Neuronal stem cell (in vitro differentiated cells): ENCODE results near the gene MTERF1. TPM values are rescaled to one million over a fixed set of nuclear protein-coding genes. Genes with fewer than 3 reads are reported as not detected.

ENCODE experiments used
- DNase-seq: peaks from one replicate; pipeline ENCODE4 v3.0.0-alpha.2; 2013; ENCODE audit warnings: low spot score
- H2AFZ ChIP-seq: one replicate; pipeline ENCODE4 v1.6.1; 2013; ENCODE audit warnings: mild to moderate bottlenecking, low read length, inconsistent platforms
- H2AK5ac ChIP-seq: 2 replicates; pipeline ENCODE4 v1.6.1; 2013; ENCODE audit warnings: low read depth, mild to moderate bottlenecking, inconsistent platforms, low read length, moderate library complexity, mixed read lengths
- H2BK120ac ChIP-seq: 2 replicates; pipeline ENCODE4 v1.6.1; 2013; ENCODE audit warnings: low read depth, mild to moderate bottlenecking, inconsistent platforms, low read length, moderate library complexity, mixed read lengths
- H2BK12ac ChIP-seq: one replicate; pipeline ENCODE4 v1.6.1; 2013; ENCODE audit warnings: low read length, inconsistent platforms
- H2BK15ac ChIP-seq: 2 replicates; pipeline ENCODE4 v1.6.1; 2013; ENCODE audit warnings: mild to moderate bottlenecking, low read length, inconsistent platforms, mixed read lengths
- H2BK5ac ChIP-seq: one replicate; pipeline ENCODE4 v1.6.1; 2013; ENCODE audit warnings: inconsistent platforms, mild to moderate bottlenecking, low read length, moderate library complexity
- H3K14ac ChIP-seq: one replicate; pipeline ENCODE4 v1.6.1; 2013; ENCODE audit warnings: low read length, inconsistent platforms
- H3K18ac ChIP-seq: 2 replicates; pipeline ENCODE4 v1.6.1; 2013; ENCODE audit warnings: low read length, inconsistent platforms
- H3K23ac ChIP-seq: 2 replicates; pipeline ENCODE4 v1.6.1; 2013; ENCODE audit warnings: low read depth, mild to moderate bottlenecking, mixed read lengths, low read length, inconsistent platforms; ENCODE audit not compliant: poor library complexity
- H3K27ac ChIP-seq: replicated peaks from 3 replicates; pipeline ENCODE4 v1.5.1; 2013; ENCODE audit warnings: low read length, inconsistent platforms
- H3K27me3 ChIP-seq, 3 experiments: 2 replicates each; pipeline ENCODE4 v1.6.1; 2013; ENCODE audit warnings: low read length in 3 of 3, mild to moderate bottlenecking in 2 of 3, inconsistent platforms in 1 of 3, low read depth in 1 of 3, mixed read lengths in 1 of 3, moderate library complexity in 1 of 3; ENCODE audit not compliant: control insufficient read depth in 3 of 3, insufficient read depth in 3 of 3
- H3K36me3 ChIP-seq, 2 donors: replicated peaks in 1 of 2; 2 replicates each; pipeline ENCODE4 v1.6.1; 2013; ENCODE audit warnings: low read length in 2 of 2; ENCODE audit not compliant: control insufficient read depth in 2 of 2, insufficient read depth in 2 of 2
- H3K4ac ChIP-seq: 2 replicates; pipeline ENCODE4 v1.6.1; 2013; ENCODE audit warnings: inconsistent platforms, mild to moderate bottlenecking, low read length, moderate library complexity
- H3K4me1 ChIP-seq, 2 donors: 1 replicate in 1 of 2; 2 replicates in 1 of 2; pipeline ENCODE4 v1.6.1; 2013; ENCODE audit warnings: low read length in 2 of 2, low read depth in 1 of 2; ENCODE audit not compliant: control insufficient read depth in 2 of 2, insufficient read depth in 1 of 2
- H3K4me2 ChIP-seq: one replicate; pipeline ENCODE4 v1.6.1; 2013; ENCODE audit warnings: mild to moderate bottlenecking, low read length, inconsistent platforms; ENCODE audit not compliant: insufficient read depth, poor library complexity, severe bottlenecking
- H3K4me3 ChIP-seq, 2 donors: 2 replicates each; pipeline ENCODE4 v1.5.1; 2013; ENCODE audit warnings: low read length in 2 of 2, mild to moderate bottlenecking in 2 of 2, inconsistent platforms in 1 of 2, moderate library complexity in 1 of 2
- H3K79me1 ChIP-seq: one replicate; pipeline ENCODE4 v1.6.1; 2013; ENCODE audit warnings: low read depth, mild to moderate bottlenecking, inconsistent platforms, low read length, moderate library complexity
- H3K9ac ChIP-seq: one replicate; pipeline ENCODE4 v1.6.1; 2013; ENCODE audit warnings: mild to moderate bottlenecking, low read depth, low read length, inconsistent platforms; ENCODE audit not compliant: poor library complexity
- H3K9me3 ChIP-seq, 2 donors: replicated peaks in 1 of 2; 2 replicates each; pipeline versions ENCODE3 to v1.6.1; 2013; ENCODE audit warnings: low read length in 2 of 2, mild to moderate bottlenecking in 2 of 2, inconsistent platforms in 1 of 2, low read depth in 1 of 2, mixed read lengths in 1 of 2, moderate library complexity in 1 of 2; ENCODE audit not compliant: control insufficient read depth in 2 of 2, insufficient read depth in 1 of 2
- H4K8ac ChIP-seq: one replicate; pipeline ENCODE4 v1.6.1; 2013; ENCODE audit warnings: low read depth, mild to moderate bottlenecking, inconsistent platforms, low read length, moderate library complexity
- H4K91ac ChIP-seq: one replicate; pipeline ENCODE4 v1.6.1; 2013; ENCODE audit warnings: low read length, low read depth, mild to moderate bottlenecking, inconsistent platforms; ENCODE audit not compliant: poor library complexity
- WGBS, 2 donors: extraction: QIAGEN DNeasy Blood & Tissue Kit; methylation state at CpG; one replicate each; pipeline ENCODE4 v1.1.7; 2013; ENCODE audit warnings: missing lambda C conversion rate in 2 of 2, mixed read lengths in 1 of 2; ENCODE audit not compliant: insufficient read length in 2 of 2, insufficient replicate concordance in 1 of 2; ENCODE audit errors: extremely low coverage in 2 of 2; 5-methylcytosine and 5-hydroxymethylcytosine counted together
- polyA plus RNA-seq, 2 experiments: library from polyadenylated mRNA; stranded (reverse); fragments of 200-250 nt; gene quantifications; one replicate each; pipeline ENCODE4 v1.2.3, GENCODE V29; 2013

MTERF1 gene, protein sequence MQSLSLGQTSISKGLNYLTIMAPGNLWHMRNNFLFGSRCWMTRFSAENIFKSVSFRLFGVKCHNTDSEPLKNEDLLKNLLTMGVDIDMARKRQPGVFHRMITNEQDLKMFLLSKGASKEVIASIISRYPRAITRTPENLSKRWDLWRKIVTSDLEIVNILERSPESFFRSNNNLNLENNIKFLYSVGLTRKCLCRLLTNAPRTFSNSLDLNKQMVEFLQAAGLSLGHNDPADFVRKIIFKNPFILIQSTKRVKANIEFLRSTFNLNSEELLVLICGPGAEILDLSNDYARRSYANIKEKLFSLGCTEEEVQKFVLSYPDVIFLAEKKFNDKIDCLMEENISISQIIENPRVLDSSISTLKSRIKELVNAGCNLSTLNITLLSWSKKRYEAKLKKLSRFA
- polyA plus RNA-seq (2013, experiment 1 of 2), result 8.7 TPM
- 8.2 TPM for polyA plus RNA-seq (2013, experiment 2 of 2)

DNA sequence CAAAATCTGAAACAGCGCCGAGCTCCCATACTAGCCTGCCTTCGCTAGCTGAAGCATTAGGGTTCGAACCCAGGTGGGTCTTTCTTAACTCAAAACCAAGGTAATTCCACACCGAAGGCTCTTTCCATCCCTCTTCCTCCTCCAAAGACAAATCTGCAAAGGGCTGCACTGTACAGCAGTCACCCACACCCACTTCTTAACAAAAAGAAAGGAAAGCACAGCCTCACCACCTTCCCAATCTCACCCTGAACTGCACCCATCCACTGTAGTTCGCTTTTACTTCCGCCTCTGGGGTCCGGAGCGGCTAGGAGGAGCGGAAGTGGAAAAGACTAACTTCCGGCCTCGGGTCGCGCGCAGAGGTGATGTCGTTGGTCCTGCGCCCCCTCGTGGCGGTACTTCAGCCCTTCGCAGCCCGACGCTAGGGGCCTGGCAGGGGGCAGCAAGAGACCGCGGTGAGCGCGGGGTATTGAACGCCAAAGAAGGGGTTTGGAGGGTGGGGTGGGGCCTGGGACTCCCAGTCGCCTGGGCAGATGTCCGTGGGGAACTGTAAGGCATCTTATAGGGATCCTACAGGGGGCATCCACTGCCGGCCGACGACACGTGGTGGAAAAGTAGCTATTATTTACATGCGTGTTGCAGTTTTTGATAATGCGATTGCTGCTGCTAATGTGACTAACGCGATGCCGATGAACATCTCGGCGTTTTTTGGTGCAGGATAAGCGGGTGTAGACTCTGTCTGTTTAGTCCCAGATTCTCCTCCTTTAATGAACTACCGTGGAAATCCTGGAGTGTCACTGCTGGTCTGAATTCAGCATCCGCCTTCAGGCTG lies at the start of gene MTERF1:
MTERF1 (minus strand) TSS at position 290 of the 829 bp plus-strand sequence. CDS start 619 bp downstream, outside the sequence.
- Histone ChIP-seq H3K27ac (no peak within 1 kb of the TSS), H4K8ac (no peak within 1 kb of the TSS), H2AFZ (peak within 1 kb of the TSS; percentile 93), H3K36me3 (peaks cover 1 to 33% of the 10 kb centered on the region in 2 donors), H3K27me3 (peaks cover 0 to under 1% (median 0%) of the 10 kb centered on the region in 3 experiments), H3K4ac (no peak within 1 kb of the TSS), H3K9me3 (peaks cover 0 to 7% of the 10 kb centered on the region in 2 donors), H3K23ac (peak within 1 kb of the TSS; percentile 35), H4K91ac (no peak within 1 kb of the TSS), H3K4me1 (peaks cover 0 to 1% of the 10 kb centered on the region in 2 donors), H2BK12ac (no peak within 1 kb of the TSS), H3K14ac (no peak within 1 kb of the TSS), H3K18ac (peak within 1 kb of the TSS; percentile 23), H3K9ac (no peak within 1 kb of the TSS), H2BK15ac (no peak within 1 kb of the TSS), H2AK5ac (no peak within 1 kb of the TSS), H3K79me1 (no peaks in the 10 kb centered on the region), H3K4me2 (peak within 1 kb of the TSS; percentile 70), H3K4me3 (peak within 1 kb of the TSS; percentile 64 to 90), H2BK5ac (no peak within 1 kb of the TSS), H2BK120ac (no peak within 1 kb of the TSS)
- peak; percentile 91 for DNase-seq
- no CpG with 5 or more reads among the region's 43 CpGs for WGBS, 2 donors

GRCh38 chr7:91929463-91929862 lies 49.0 kb upstream of the MTERF1 start:
- no peak overlapping the region for H3K9ac ChIP-seq
- no peaks in the 10 kb centered on the region for H3K79me1 ChIP-seq
- H3K4ac ChIP-seq, result no peak overlapping the region
- no peak overlapping the region for H2BK120ac ChIP-seq
- H3K18ac ChIP-seq, result no peak overlapping the region
- no peak overlapping the region for H2AK5ac ChIP-seq
- DNase-seq, result no peak
- H3K27ac ChIP-seq, result no peak overlapping the region
- H2AFZ ChIP-seq, result no peak overlapping the region
- no peaks in the 10 kb centered on the region for H3K36me3 ChIP-seq
- no peak overlapping the region for H4K91ac ChIP-seq
- H3K4me2 ChIP-seq, result no peak overlapping the region
- no peak overlapping the region for H2BK15ac ChIP-seq
- WGBS, 2 donors, result no CpG with 5 or more reads among the region's 3 CpGs
- H3K14ac ChIP-seq, result no peak overlapping the region
- H2BK5ac ChIP-seq, result no peak overlapping the region
- H3K4me1 ChIP-seq, result no peaks in the 10 kb centered on the region
- H3K4me3 ChIP-seq, result no peak overlapping the region
- H3K23ac ChIP-seq, result no peak overlapping the region
- H2BK12ac ChIP-seq, result no peak overlapping the region
- no peaks in the 10 kb centered on the region for H3K27me3 ChIP-seq
- H4K8ac ChIP-seq, result no peak overlapping the region
- no peaks in the 10 kb centered on the region for H3K9me3 ChIP-seq

DNA sequence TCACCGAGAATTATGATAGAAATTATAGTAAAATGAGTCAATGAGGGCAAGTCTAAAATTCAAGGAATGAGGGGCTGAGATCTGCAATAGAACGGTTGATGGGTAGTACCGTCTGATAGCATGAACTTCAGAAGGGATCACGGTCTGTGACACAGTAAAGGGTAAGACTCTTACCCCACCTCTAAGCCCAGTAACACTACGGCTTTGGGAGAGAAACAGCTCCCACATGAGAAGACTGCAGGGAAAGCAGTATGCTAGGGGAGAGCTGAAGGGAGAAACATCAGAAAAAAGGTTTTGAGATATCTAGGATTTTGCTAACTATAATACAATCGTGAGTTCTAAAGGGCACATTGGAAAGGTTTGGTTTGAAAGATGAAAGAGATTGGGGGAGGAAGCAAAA lies 47.4 kb upstream of the MTERF1 start:
- H2BK15ac ChIP-seq, result no peak overlapping the region
- no peak overlapping the region for H4K91ac ChIP-seq
- no CpG with 5 or more reads among the region's 6 CpGs for WGBS, 2 donors
- no peak overlapping the region for H4K8ac ChIP-seq
- no peak overlapping the region for H3K18ac ChIP-seq
- no peak overlapping the region for H2AK5ac ChIP-seq
- no peak overlapping the region for H3K23ac ChIP-seq
- DNase-seq, result no peak
- no peak overlapping the region for H3K4ac ChIP-seq
- no peak overlapping the region for H2BK5ac ChIP-seq
- no peak overlapping the region for H3K14ac ChIP-seq
- H3K36me3 ChIP-seq, result no peaks in the 10 kb centered on the region
- H3K4me2 ChIP-seq, result no peak overlapping the region
- H2BK12ac ChIP-seq, result no peak overlapping the region
- no peaks in the 10 kb centered on the region for H3K27me3 ChIP-seq
- H2BK120ac ChIP-seq, result no peak overlapping the region
- no peaks in the 10 kb centered on the region for H3K79me1 ChIP-seq
- H3K9ac ChIP-seq, result no peak overlapping the region
- H2AFZ ChIP-seq, result no peak overlapping the region
- H3K9me3 ChIP-seq, result no peaks in the 10 kb centered on the region
- no peaks in the 10 kb centered on the region for H3K4me1 ChIP-seq
- H3K4me3 ChIP-seq, result no peak overlapping the region
- H3K27ac ChIP-seq, result no peak overlapping the region

DNA sequence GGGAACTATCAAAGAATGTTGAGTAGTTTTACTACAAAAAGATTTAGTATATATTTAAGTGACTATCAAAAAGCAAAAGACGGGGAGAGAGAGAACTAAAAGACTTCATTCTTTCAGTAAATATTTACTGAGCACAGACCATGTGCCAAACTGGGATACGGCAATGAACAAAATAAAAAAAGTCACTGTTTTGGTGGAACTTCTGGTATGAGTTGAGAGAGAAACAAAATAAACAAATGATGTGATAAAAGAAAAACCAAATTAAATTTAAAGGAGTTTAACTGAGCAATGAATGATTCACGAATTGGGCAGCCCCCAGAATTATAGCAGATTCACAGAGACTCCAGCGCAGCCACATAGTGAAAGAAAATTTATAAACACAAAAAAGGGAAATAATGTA lies 42.4 kb upstream of the MTERF1 start:
- Histone ChIP-seq H3K79me1 (no peaks in the 10 kb centered on the region), H2AK5ac (no peak overlapping the region), H3K27me3 (no peaks in the 10 kb centered on the region), H3K9me3 (no peaks in the 10 kb centered on the region), H3K4me3 (no peak overlapping the region), H3K4me1 (no peaks in the 10 kb centered on the region), H3K36me3 (no peaks in the 10 kb centered on the region), H3K4ac (no peak overlapping the region), H3K23ac (no peak overlapping the region), H4K8ac (no peak overlapping the region), H2BK5ac (no peak overlapping the region), H2AFZ (no peak overlapping the region), H2BK15ac (no peak overlapping the region), H2BK120ac (no peak overlapping the region), H3K14ac (no peak overlapping the region), H4K91ac (no peak overlapping the region), H3K27ac (no peak overlapping the region), H3K9ac (no peak overlapping the region), H2BK12ac (no peak overlapping the region), H3K4me2 (no peak overlapping the region), H3K18ac (no peak overlapping the region)
- DNase-seq, result no peak
- WGBS, 2 donors, result no CpG with 5 or more reads among the region's 4 CpGs
